Large intestine (tissue), 3 donors: ENCODE results near the gene ABHD17A. TPM values are rescaled to one million over a fixed set of nuclear protein-coding genes. Genes with fewer than 3 reads are reported as not detected.
A peak's percentile ranks its signal among the peaks of the same experiment; 100 is the strongest.

Experiments
- DNase-seq, 2 donors: peaks; one replicate each; pipeline versions ENCODE4 v3.0.0 to v3.0.0-alpha.2; 2013
- H3K27ac ChIP-seq: one replicate; pipeline ENCODE4 v1.5.1; 2013; ENCODE audit warnings: low read length
- H3K27me3 ChIP-seq: 2 replicates; pipeline ENCODE4 v1.6.1; 2013; ENCODE audit warnings: low read length; ENCODE audit not compliant: control insufficient read depth, insufficient read depth
- H3K36me3 ChIP-seq: 2 replicates; pipeline ENCODE4 v1.6.1; 2013; ENCODE audit warnings: low read length; ENCODE audit not compliant: control insufficient read depth, insufficient read depth
- H3K4me1 ChIP-seq: one replicate; pipeline ENCODE4 v1.6.1; 2013; ENCODE audit warnings: low read length; ENCODE audit not compliant: control insufficient read depth, insufficient read depth
- H3K4me3 ChIP-seq: one replicate; pipeline ENCODE4 v1.5.1; 2013; ENCODE audit warnings: low read length
- H3K9me3 ChIP-seq: one replicate; pipeline ENCODE4 v1.6.1; 2013; ENCODE audit warnings: mild to moderate bottlenecking, low read depth, low read length, moderate library complexity; ENCODE audit not compliant: control insufficient read depth
- WGBS: methylation state at CpG from one replicate; pipeline ENCODE4 v1.1.5; 2013; ENCODE audit warnings: low lambda C conversion rate; ENCODE audit not compliant: insufficient coverage; 5-methylcytosine and 5-hydroxymethylcytosine counted together
- polyA plus RNA-seq: library from polyadenylated mRNA; unstranded; fragments of 120-200 nt; gene quantifications from one replicate; pipeline ENCODE4 v1.2.1, GENCODE V29; 2013

ABHD17A gene
- polyA plus RNA-seq, 1 donor = 46.4 TPM

DNA sequence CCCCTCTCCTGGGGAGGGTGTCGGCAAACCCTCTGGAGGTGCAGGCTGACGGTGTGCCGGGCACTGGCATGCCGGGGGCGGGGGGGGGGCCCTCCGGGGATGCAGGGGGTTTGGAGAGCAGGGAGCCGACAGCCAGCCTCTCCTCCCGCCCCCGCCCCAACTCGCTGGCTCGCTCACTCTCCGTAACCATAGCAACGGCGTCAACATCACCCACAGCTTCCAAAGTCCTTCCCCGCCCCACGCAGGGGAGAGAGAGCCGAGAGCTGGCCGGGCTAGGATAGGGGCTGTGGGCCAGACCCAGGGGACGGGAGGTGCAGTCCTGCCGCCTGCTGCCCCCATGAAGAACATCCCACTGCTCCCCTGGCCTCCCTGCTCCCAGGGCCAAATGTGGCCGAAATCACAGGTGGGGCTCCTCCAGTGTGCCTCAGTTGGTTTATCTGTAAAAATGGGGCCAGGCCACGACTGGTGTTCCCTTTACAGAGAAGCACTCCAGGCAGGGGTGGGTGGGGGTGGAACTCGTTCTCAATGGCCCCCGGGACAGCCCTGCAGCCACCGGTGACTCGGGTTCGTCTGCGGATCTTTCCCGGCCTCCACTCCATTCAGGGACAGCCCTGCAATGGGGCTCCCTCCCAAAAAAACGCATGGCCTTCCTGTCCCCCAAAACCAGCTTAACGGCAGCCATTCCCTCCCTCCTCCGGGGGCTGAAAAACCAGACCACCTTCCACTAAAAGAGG lies 25.1 kb downstream of the ABHD17A start:
- WGBS = no CpG with 5 or more reads among the region's 32 CpGs
- H3K36me3 ChIP-seq = no peaks in the 10 kb centered on the region
- peak overlapping the region; percentile 84 for H3K4me3 ChIP-seq
- DNase-seq = peak; percentile 91 to 95
- H3K4me1 ChIP-seq = peaks cover 63% of the 10 kb centered on the region
- no peaks in the 10 kb centered on the region for H3K9me3 ChIP-seq
- no peaks in the 10 kb centered on the region for H3K27me3 ChIP-seq
- H3K27ac ChIP-seq = peak overlapping the region; percentile 93

- DNase-seq = peak in 1 of 2 donors; percentile 48
- no peaks in the 10 kb centered on the region for H3K9me3 ChIP-seq
- no peaks in the 10 kb centered on the region for H3K36me3 ChIP-seq
- peaks cover 67% of the 10 kb centered on the region for H3K4me1 ChIP-seq
- peak overlapping the region; percentile 93 for H3K27ac ChIP-seq
- H3K27me3 ChIP-seq = no peaks in the 10 kb centered on the region
- WGBS = 65% methylated on average over 4 of the region's 18 CpGs
- peak overlapping the region; percentile 84 for H3K4me3 ChIP-seq
Measured at GRCh38 chr19:1859331-1859781, 25.9 kb downstream of the ABHD17A start.

GRCh38 chr19:1858412-1859081 lies 26.7 kb downstream of the ABHD17A start:
- DNase-seq = no peak
- Histone ChIP-seq H3K4me1 (peaks cover 75% of the 10 kb centered on the region), H3K27me3 (no peaks in the 10 kb centered on the region), H3K9me3 (no peaks in the 10 kb centered on the region), H3K27ac (peak overlapping the region; percentile 93), H3K36me3 (peaks cover 4% of the 10 kb centered on the region), H3K4me3 (no peak overlapping the region)
- no CpG with 5 or more reads among the region's 10 CpGs for WGBS

DNA sequence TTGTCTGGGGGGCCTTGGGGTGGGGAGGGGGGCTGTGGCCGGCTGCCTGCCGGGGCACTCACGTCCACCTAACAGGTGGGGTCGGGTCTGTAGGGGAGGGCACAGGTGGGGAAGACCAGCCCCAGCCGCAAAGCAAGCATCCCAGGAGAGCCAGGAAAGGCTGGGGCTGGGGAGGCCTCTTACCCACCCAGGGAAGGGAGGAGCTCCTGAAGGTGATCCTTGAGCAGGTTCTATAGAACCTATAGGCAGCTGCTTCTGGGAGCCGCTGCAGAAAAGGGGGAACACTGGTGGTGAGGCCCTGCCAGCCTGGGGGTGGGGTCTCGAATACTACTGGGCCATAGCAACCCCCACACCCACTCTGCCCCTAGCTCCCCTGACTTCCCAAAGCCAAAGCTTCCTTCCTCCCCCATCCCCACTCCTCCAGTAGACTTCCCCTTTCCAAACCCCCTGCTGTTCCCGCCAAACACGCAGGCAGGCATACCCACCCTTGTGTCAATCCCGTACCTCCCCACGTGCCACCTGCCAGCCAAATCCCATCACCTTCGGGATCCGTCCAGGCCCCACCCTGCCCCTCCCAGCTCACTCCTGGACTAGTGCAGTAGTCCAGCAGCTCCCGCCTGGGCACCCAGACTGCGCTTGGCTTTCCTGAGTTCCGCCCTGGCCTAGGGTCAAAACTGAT lies 27.5 kb downstream of the ABHD17A start:
- peak in 1 of 2 donors; percentile 59 for DNase-seq

GRCh38 chr19:1856698-1857603 lies 28.3 kb downstream of the ABHD17A start:
- DNase-seq = peak; percentile 92 to 97
- WGBS = no CpG with 5 or more reads among the region's 73 CpGs
- Histone ChIP-seq H3K4me3 (peak overlapping the region; percentile 50), H3K4me1 (peaks cover 86% of the 10 kb centered on the region), H3K9me3 (no peaks in the 10 kb centered on the region), H3K27me3 (no peaks in the 10 kb centered on the region), H3K36me3 (peaks cover 4% of the 10 kb centered on the region), H3K27ac (peak overlapping the region; percentile 93)

More for the DNA sequence above, 27.5 kb downstream of the ABHD17A start:
- H3K9me3 ChIP-seq = no peaks in the 10 kb centered on the region
- WGBS = no CpG with 5 or more reads among the region's 16 CpGs
- H3K4me1 ChIP-seq = peaks cover 81% of the 10 kb centered on the region
- peak overlapping the region; percentile 50 for H3K4me3 ChIP-seq
- peaks cover 4% of the 10 kb centered on the region for H3K36me3 ChIP-seq
- H3K27ac ChIP-seq = peak overlapping the region; percentile 93
- H3K27me3 ChIP-seq = no peaks in the 10 kb centered on the region

DNA sequence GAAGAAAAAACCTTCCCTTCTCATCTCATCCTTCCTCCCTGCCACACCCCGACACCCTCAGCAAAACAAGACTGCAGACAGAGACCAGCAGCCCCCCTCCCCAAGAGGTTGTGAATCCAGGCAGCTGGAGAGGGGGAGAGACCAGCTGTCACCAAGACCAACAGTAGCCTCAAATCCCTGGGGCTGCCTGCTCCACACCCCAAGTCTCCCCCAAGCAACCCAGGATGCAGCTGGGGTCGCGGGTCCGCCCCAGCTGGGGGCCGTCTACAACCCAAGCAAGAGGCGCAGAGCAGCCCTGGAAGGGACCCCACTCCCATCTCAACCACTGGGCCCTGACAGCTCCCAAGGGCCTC lies 29.0 kb downstream of the ABHD17A start:
- Histone ChIP-seq H3K36me3 (peaks cover 4% of the 10 kb centered on the region), H3K9me3 (no peaks in the 10 kb centered on the region), H3K4me1 (peaks cover 80% of the 10 kb centered on the region), H3K4me3 (peak overlapping the region; percentile 42), H3K27ac (peak overlapping the region; percentile 79), H3K27me3 (no peaks in the 10 kb centered on the region)
- no peak for DNase-seq
- no CpG with 5 or more reads among the region's 6 CpGs for WGBS

DNA sequence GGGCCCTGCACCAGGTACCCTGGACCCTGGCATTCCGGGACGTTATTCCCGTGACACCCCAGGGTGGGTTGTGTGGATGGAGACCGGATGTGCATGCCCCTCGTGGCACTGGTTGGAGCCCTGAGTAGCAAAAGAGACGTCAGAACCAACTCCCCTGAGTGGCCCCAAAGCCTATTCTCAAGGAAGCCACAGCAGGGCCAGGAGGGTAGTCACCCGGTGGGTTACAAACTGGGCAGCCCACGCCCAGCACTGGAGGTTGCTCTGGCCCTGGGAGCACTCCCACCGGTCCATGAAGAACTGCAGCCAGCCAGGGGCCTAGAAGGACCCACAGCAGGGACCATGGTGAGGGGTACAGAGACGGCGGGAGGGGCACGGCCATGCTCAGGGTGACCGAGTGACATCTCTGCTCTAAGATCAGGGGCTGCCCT lies 29.5 kb downstream of the ABHD17A start:
- Histone ChIP-seq H3K27ac (peak overlapping the region; percentile 79), H3K4me3 (peak overlapping the region; percentile 42), H3K27me3 (no peaks in the 10 kb centered on the region), H3K4me1 (peaks cover 75% of the 10 kb centered on the region), H3K9me3 (no peaks in the 10 kb centered on the region), H3K36me3 (peaks cover 4% of the 10 kb centered on the region)
- no CpG with 5 or more reads among the region's 13 CpGs for WGBS
- DNase-seq = no peak

- peak; percentile 85 to 92 for DNase-seq
- peaks cover 70% of the 10 kb centered on the region for H3K4me1 ChIP-seq
- no peaks in the 10 kb centered on the region for H3K9me3 ChIP-seq
- H3K36me3 ChIP-seq = peaks cover 4% of the 10 kb centered on the region
- H3K27ac ChIP-seq = peak overlapping the region; percentile 87
- H3K4me3 ChIP-seq = peak overlapping the region; percentile 42
- H3K27me3 ChIP-seq = no peaks in the 10 kb centered on the region
- WGBS = no CpG with 5 or more reads among the region's 33 CpGs
Measured at GRCh38 chr19:1855040-1855827, 30.1 kb downstream of the ABHD17A start.

GRCh38 chr19:1854542-1855039 lies 30.7 kb downstream of the ABHD17A start:
- peak overlapping the region; percentile 87 for H3K27ac ChIP-seq
- H3K36me3 ChIP-seq = peaks cover 4% of the 10 kb centered on the region
- WGBS = no CpG with 5 or more reads among the region's 37 CpGs
- H3K4me1 ChIP-seq = peaks cover 64% of the 10 kb centered on the region
- no peak overlapping the region for H3K4me3 ChIP-seq
- DNase-seq = no peak
- no peaks in the 10 kb centered on the region for H3K9me3 ChIP-seq
- no peaks in the 10 kb centered on the region for H3K27me3 ChIP-seq
